ENCODE data around the gene TUBB3. TPM values are rescaled to one million over a fixed set of nuclear protein-coding genes. Genes with fewer than 3 reads are reported as not detected.

The TUBB3 gene
- total and polyA plus RNA-seq, 7 donors: 0.46 to 35.0 (median 23.5) TPM

GRCh38 chr16:89938175-89938885, 15.2 kb downstream of the TUBB3 start:
- no peak for TF ChIP-seq CTCF (IDR thresholded peaks at IDR 0.05)
- TF ChIP-seq POLR2AphosphoS5 (IDR thresholded peaks at IDR 0.05): no peak
- no peak for TF ChIP-seq POLR2A (IDR thresholded peaks at IDR 0.05)
- no peak for TF ChIP-seq EP300 (IDR thresholded peaks at IDR 0.05)
- H3K27me3 ChIP-seq: no peaks in the 10 kb centered on the region
- 69 to 81% methylated on average over 21 of the region's 21 CpGs for WGBS, 2 donors
- no peaks in the 10 kb centered on the region for H3K36me3 ChIP-seq
- no peak overlapping the region for H3K27ac ChIP-seq
- no peaks in the 10 kb centered on the region for H3K9me3 ChIP-seq
- H3K4me3 ChIP-seq: no peak overlapping the region
- H3K4me1 ChIP-seq: no peaks in the 10 kb centered on the region
- no peak for DNase-seq
- intact Hi-C loops (cut with DNase I): no loop called here

- no peak for DNase-seq
- H3K4me3 ChIP-seq: no peak overlapping the region
- intact Hi-C loops (cut with DNase I): no loop called here
Measured at GRCh38 chr16:89944773-89945172, 21.6 kb downstream of the TUBB3 start.

GRCh38 chr16:89945654-89946053, 22.5 kb downstream of the TUBB3 start:
- Histone ChIP-seq H3K27me3 (no peaks in the 10 kb centered on the region), H3K27ac (no peak overlapping the region), H3K4me3 (no peak overlapping the region), H3K36me3 (no peaks in the 10 kb centered on the region), H3K4me1 (peaks cover 0 to 22% (median 18%) of the 10 kb centered on the region in 4 donors), H3K9me3 (no peaks in the 10 kb centered on the region)
- DNase-seq: no peak
- intact Hi-C loops (cut with DNase I): no loop called here
- TF ChIP-seq EP300 (IDR thresholded peaks at IDR 0.05) (no peak), POLR2A (IDR thresholded peaks at IDR 0.05) (no peak), POLR2AphosphoS5 (IDR thresholded peaks at IDR 0.05) (no peak), CTCF (IDR thresholded peaks at IDR 0.05) (no peak)
- 18 to 52% methylated on average over 7 of the region's 7 CpGs for WGBS, 2 donors

More at GRCh38 chr16:89944773-89945172, 21.6 kb downstream of the TUBB3 start:
- no peak for TF ChIP-seq CTCF (IDR thresholded peaks at IDR 0.05)
- no peak for TF ChIP-seq EP300 (IDR thresholded peaks at IDR 0.05)
- no peak for TF ChIP-seq POLR2A (IDR thresholded peaks at IDR 0.05)
- TF ChIP-seq POLR2AphosphoS5 (IDR thresholded peaks at IDR 0.05): no peak
- WGBS, 2 donors: 39 to 60% methylated on average over 5 of the region's 5 CpGs
- Histone ChIP-seq H3K27ac (no peak overlapping the region), H3K4me1 (peaks cover 0 to 19% (median 16%) of the 10 kb centered on the region in 4 donors), H3K9me3 (no peaks in the 10 kb centered on the region), H3K36me3 (no peaks in the 10 kb centered on the region), H3K27me3 (no peaks in the 10 kb centered on the region)

DNA sequence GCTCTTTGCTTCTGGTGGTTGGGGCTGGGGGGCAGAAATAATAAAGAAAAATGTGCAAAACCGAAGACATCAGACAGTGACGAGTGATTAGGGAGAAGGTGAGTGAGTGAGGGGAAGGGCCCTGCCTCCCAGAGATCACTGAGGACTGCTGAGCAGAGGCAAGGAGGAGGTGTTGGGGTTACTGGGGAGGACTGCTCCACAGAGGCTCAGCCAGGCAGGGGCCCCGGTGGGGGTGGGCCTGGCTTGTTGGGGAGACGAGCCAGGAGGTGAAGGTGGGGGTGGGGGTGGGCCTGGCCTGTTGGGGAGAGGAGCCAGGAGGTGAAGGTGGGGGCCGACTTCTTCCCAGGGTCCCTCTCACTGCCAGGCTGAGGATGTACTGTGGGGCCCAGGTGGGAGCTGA, 23.4 kb downstream of the TUBB3 start:
- no peaks in the 10 kb centered on the region for H3K27me3 ChIP-seq
- no peak overlapping the region for H3K27ac ChIP-seq
- TF ChIP-seq EP300 (IDR thresholded peaks at IDR 0.05) (no peak), POLR2AphosphoS5 (IDR thresholded peaks at IDR 0.05) (no peak), CTCF (IDR thresholded peaks at IDR 0.05) (no peak), POLR2A (IDR thresholded peaks at IDR 0.05) (no peak)
- H3K9me3 ChIP-seq: no peaks in the 10 kb centered on the region
- peaks cover 0 to 22% (median 18%) of the 10 kb centered on the region in 4 donors for H3K4me1 ChIP-seq
- H3K36me3 ChIP-seq: no peaks in the 10 kb centered on the region
- intact Hi-C loops (cut with DNase I): no loop called here
- no peak for DNase-seq
- 60 to 87% methylated on average over 5 of the region's 5 CpGs for WGBS, 2 donors
- H3K4me3 ChIP-seq: no peak overlapping the region
